RPMI8226 (cell line): ENCODE data around the gene UGT8.

Source experiments
- DNase-seq: peaks from one replicate; pipeline ENCODE4 v3.0.0-alpha.2; 2015

Gene UGT8

DNA sequence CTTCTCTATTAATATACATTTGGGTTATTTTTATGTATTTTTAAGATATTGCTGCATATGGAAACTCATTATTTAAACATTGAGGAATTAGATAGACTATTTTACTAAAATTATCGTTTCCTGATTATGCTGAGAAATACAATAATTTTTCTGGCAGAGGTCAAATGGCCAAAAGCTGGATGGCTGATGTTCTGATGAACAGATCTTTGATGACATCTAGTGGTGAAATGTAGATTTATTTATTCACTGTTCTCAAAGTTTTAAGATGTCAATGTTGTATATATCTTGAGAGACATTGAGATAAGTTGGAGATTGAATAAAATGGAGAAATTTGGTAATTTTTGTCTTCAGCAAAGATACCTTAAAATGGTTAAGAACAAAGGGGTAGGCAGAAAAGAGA lies 96.2 kb downstream of the UGT8 start:
- DNase-seq, result peak; percentile 15

GRCh38 chr4:114698231-114698630 lies 99.6 kb downstream of the UGT8 start:
- DNase-seq, result no peak

DNA sequence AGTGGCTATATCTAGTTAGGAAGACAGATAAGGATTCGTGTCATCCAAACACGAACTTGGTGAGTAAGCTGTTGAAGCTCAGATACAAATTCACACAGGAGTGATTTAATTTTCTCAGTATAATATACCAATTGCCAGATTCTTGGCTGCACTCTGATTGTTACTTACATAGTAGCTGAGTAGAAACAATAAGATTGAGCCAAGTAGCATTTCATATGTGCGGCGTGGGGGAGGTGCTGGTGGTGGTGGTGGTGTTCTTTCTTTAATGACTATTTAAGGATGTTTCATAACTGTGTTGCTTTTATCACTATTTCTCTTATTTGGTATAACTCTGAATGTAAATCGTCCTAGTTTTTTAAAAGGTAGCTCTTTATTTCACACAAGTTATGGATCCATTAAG lies 102.9 kb downstream of the UGT8 start:
- no peak for DNase-seq

- no peak for DNase-seq
These were observed 118.8 kb downstream of the UGT8 start for GRCh38 chr4:114717432-114717831.

- no peak for DNase-seq
These were observed 126.5 kb downstream of the UGT8 start for GRCh38 chr4:114725066-114725465.

DNA sequence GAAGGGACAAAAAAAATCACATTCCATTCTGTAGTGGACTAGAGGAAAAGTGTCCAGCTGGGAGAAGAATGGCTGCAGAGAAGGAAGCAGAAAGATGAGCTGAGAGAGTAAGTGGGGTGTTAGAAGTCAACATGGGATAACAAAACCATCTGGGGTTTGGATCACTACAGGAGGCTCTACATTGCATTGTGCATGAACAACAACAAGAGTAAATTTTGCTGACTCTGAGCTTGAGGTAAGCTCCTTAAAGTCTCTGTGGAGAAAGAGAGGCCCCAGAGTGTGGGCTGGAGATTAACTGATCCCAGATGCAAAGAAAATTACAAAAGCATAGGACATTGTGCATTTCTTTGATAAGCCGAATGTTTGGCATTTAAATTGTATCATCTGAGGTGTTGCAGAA lies 128.9 kb downstream of the UGT8 start:
- DNase-seq, result no peak
